Measurements from ENCODE around the gene GMDS. TPM values are rescaled to one million over a fixed set of nuclear protein-coding genes. Genes with fewer than 3 reads are reported as not detected.

The GMDS gene
- total RNA-seq, 2 experiments from 2014 or later = 36.6 to 42.8 TPM

DNA sequence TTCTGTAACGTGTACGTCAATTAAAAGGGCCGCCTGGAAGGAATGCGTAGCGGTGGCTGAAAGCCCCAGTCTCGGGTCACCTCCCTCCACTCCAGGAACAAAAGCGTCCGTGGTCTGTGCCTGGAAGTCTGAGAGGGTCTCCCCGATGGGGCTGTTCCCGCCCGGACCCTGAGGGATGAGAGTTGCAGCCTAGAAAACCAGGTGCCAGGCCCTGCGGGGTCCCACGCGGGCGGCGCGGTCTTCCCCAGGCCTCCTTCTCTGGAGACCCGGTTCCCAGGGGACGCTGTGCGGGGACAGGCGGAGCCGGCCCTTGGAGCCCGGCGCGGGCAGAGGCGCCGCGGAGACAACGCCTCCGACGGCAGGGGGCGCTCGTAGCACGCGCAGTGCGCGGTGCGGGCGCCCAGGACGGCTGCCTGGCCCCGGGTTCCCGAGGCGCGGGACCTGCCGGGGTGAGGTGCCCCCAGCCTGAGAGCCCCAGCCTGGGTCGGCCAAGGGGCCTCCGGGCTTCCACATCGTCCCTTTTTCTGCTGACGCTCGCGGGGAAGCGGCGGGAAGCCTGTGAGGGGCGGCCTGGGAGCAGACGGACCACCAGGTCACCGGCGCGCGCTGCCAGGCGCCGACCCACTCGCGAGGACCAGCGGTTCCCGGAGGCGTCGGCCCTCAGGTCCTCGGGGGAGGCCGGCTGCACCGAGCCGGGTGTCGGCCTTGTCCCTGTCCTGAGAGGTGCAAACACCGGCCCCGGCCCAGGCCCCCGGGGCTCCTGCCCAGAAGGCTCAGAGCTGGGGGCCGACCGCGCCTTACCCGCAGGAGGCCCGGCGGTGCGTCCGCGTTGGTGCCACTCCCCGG is 641.0 kb downstream of the GMDS start:
- Mint-ChIP-seq H3K4me1 (ENCODE audit: low read depth) (peaks cover 34% of the 10 kb centered on the region), H3K27me3 (peaks cover 78% of the 10 kb centered on the region), H3K27ac (no peak overlapping the region), H3K36me3 (ENCODE audit: low read depth) (no peaks in the 10 kb centered on the region), H3K4me3 (no peak overlapping the region), H3K9me3 (no peaks in the 10 kb centered on the region)
- CTCF ChIA-PET = interaction anchor here (0.6 to 4.6 kb wide), 7 partner anchors 9 to 1030 kb away, joined by 3 to 33 read pairs (median 4); no protein-coding TSS in a partner anchor
- DNase-seq (peak; percentile 58), ATAC-seq (peak; percentile 76)
- POLR2A ChIA-PET = no interaction called here
- TF ChIP-seq, protein P1, sequence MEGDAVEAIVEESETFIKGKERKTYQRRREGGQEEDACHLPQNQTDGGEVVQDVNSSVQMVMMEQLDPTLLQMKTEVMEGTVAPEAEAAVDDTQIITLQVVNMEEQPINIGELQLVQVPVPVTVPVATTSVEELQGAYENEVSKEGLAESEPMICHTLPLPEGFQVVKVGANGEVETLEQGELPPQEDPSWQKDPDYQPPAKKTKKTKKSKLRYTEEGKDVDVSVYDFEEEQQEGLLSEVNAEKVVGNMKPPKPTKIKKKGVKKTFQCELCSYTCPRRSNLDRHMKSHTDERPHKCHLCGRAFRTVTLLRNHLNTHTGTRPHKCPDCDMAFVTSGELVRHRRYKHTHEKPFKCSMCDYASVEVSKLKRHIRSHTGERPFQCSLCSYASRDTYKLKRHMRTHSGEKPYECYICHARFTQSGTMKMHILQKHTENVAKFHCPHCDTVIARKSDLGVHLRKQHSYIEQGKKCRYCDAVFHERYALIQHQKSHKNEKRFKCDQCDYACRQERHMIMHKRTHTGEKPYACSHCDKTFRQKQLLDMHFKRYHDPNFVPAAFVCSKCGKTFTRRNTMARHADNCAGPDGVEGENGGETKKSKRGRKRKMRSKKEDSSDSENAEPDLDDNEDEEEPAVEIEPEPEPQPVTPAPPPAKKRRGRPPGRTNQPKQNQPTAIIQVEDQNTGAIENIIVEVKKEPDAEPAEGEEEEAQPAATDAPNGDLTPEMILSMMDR (IDR thresholded peaks at IDR 0.05) = peak; percentile 89
- intact Hi-C loops (cut with micrococcal nuclease) = loop anchor here (5.0 kb wide), 1 partner anchor 498 kb away; no protein-coding TSS in a partner anchor

DNA sequence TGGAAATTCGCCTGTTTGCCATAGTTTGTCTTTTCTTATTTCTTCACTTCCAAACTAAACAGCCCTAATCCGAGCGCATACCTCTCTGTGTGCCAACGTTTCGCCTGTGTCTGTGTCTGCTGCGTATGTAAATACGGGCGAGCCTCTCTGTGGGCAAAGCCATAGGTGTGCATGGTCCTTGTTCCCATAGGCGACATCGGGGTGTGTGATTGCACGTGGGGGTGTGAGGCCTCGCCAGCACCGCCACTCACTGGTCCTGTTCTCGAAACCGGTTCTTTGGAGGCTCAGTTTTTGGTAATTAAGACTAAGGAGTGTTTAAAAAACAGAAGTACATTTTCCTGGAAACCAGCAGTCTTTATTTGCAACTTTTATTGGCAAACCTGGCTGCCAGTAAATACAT is 641.7 kb downstream of the GMDS start:
- intact Hi-C loops (cut with micrococcal nuclease) = loop anchor here (5.0 kb wide), 1 partner anchor 499 kb away; no protein-coding TSS in a partner anchor
- DNase-seq (no peak), ATAC-seq (no peak)
- TF ChIP-seq, protein P1 (IDR thresholded peaks at IDR 0.05) = no peak
- Mint-ChIP-seq H3K4me3 (no peak overlapping the region), H3K4me1 (ENCODE audit: low read depth) (peaks cover 31% of the 10 kb centered on the region), H3K27ac (no peak overlapping the region), H3K36me3 (ENCODE audit: low read depth) (no peaks in the 10 kb centered on the region), H3K9me3 (no peaks in the 10 kb centered on the region), H3K27me3 (peaks cover 74% of the 10 kb centered on the region)
- ChIA-PET POLR2A (no interaction called here), CTCF (interaction anchor here (1.0 to 2.6 kb wide), 2 partner anchors 11 to 500 kb away, joined by 3 to 8 read pairs; no protein-coding TSS in a partner anchor)

DNA sequence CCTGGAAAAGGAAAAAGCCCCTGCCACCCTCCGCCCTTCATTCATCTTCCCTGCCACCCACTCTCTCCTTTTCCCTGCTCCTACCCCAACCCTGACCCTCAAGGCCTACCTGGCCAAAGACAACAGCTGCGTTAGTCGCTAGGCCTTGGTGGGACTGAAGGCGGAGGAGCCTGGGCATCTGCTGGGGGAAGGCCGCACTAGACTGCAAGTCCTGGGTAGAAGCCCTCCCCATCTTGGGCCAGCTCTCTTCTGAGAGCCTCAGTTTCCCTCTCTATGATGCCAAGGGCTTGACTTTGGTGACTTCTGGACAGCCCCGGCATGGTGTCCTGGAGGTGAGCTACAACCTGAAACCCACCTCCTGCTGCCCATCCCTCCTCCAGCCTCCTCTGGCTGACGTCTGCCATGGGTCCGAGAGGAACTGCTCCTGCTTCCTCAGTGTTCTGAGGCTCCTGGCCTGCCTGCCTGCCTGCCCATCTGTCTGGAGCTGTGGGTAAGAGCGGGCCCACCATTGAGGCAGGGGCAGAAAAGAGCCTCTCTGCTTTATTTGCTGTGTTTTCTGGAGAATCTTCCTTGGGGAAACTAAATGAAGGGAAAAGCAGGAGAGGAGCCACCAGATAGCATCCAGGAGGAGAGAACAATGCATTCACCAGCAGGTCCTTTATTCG is 643.2 kb downstream of the GMDS start:
- H3K36me3 Mint-ChIP-seq (ENCODE audit: low read depth) = no peaks in the 10 kb centered on the region
- ChIA-PET CTCF (interaction anchor here (1.7 to 2.6 kb wide), 2 partner anchors 502 to 1032 kb away, joined by 6 to 8 read pairs; no protein-coding TSS in a partner anchor), POLR2A (no interaction called here)
- peaks cover 69% of the 10 kb centered on the region for H3K27me3 Mint-ChIP-seq
- intact Hi-C loops (cut with micrococcal nuclease) = loop anchor here (5.0 kb wide), 1 partner anchor 500 kb away; no protein-coding TSS in a partner anchor
- no peak for ATAC-seq
- H3K4me3 Mint-ChIP-seq = no peak overlapping the region
- H3K9me3 Mint-ChIP-seq = no peaks in the 10 kb centered on the region
- TF ChIP-seq, protein P1 (IDR thresholded peaks at IDR 0.05) = no peak
- H3K27ac Mint-ChIP-seq = no peak overlapping the region
- no peak for DNase-seq
- H3K4me1 Mint-ChIP-seq (ENCODE audit: low read depth) = peaks cover 17% of the 10 kb centered on the region

DNA sequence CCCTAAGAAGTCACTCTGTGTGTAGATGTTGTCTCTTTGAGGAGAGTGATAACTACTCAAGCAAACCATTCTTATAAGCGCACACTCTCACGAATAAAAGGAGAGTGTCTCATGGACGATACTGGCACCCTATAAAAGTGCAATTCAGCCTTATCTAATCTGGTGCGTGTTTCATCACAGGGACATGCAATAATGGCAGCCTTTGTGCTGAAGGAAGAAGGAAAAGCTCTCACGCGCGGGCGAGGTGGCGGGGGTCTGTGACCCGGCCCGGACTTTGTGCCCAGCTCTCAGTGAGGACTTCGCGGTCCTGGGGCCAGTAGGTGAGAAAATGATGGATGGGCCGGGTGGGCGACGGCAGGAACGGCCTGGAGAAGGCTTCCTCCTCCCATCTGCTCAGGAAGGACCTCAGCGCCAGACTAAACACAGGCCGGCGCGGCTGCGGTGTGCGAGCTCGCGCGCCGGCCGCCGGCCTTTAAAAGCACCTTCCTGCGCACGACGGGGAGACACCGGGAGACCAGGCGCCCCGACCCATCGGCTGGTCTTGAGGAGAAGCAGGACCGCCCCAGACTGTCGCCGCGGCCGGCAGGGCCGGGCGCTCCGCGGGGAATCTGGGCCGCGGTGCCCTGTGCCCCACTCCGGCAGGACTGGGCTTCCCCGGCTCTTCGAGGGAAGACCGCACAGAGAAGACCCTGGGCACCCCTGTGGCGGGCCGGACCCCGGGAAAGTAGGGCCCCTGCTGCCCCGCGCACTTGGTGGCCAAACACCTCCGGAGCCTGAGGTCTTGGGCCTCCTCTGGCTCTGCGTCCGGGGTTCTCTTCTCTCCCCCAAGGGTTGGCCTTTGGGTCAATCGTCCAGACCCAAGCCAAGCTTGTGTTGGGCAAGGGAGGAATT is 644.0 kb downstream of the GMDS start:
- Mint-ChIP-seq H3K9me3 (no peaks in the 10 kb centered on the region), H3K27ac (no peak overlapping the region), H3K27me3 (peaks cover 66% of the 10 kb centered on the region), H3K4me1 (ENCODE audit: low read depth) (peaks cover 10% of the 10 kb centered on the region), H3K36me3 (ENCODE audit: low read depth) (no peaks in the 10 kb centered on the region), H3K4me3 (no peak overlapping the region)
- TF ChIP-seq, protein P1 (IDR thresholded peaks at IDR 0.05) = no peak
- DNase-seq = no peak
- ATAC-seq = no peak
- ChIA-PET POLR2A (no interaction called here), CTCF (interaction anchor here (1.7 to 2.6 kb wide), 2 partner anchors 503 to 1033 kb away, joined by 6 to 8 read pairs; no protein-coding TSS in a partner anchor)
- intact Hi-C loops (cut with micrococcal nuclease) = loop anchor here (5.0 kb wide), 1 partner anchor 501 kb away; no protein-coding TSS in a partner anchor
